Measurements from ENCODE around the gene GGA1. TPM values are rescaled to one million over a fixed set of nuclear protein-coding genes. Genes with fewer than 3 reads are reported as not detected.

The GGA1 gene
- total RNA-seq, 1 donor from 2014 or later: 64.8 TPM

DNA sequence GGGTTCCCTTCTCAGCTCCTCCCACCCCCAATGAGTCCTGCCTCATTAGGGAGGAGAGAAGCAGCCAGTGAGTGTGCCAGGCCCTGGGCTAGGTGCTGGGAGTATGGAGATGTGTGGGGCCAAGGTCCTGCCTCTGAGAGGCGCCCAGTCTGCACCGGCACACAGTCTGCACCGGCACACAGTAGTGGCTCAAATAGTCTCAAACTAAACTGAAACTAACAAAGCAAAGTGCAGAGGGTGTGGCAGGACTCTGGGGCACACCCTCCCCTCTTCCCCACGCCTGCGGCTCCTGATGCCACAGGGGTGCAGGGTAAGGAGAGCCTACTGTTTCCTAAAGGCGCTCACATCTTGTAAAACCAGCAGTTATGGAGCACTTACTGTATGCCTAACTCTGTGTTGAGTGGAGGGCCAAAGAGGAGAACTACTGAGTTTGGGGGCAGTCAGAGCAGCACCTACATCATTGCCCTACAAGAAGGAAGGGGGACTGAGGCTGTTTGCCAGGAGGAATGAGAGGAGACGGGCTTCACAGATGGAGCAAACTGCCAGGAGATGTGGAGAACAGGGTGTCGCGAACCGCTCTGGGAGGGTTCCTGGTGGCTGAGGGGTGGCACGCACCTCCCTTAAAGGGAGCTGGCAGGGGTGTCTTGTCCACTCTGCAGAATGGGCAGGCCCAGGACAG lies 29.9 kb downstream of the GGA1 start:
- Histone ChIP-seq H3K4me3 (peak overlapping the region; percentile 67), H3K36me3 (peaks cover 1% of the 10 kb centered on the region), H3K27me3 (ENCODE audit: low read depth) (no peaks in the 10 kb centered on the region), H3K4me1 (peaks cover 85% of the 10 kb centered on the region), H3K27ac (peak overlapping the region; percentile 71), H3K9me3 (no peaks in the 10 kb centered on the region)
- ATAC-seq (no peak), DNase-seq (no peak)
- intact Hi-C loops (cut with DNase I): no loop called here
- TF ChIP-seq, protein P1, sequence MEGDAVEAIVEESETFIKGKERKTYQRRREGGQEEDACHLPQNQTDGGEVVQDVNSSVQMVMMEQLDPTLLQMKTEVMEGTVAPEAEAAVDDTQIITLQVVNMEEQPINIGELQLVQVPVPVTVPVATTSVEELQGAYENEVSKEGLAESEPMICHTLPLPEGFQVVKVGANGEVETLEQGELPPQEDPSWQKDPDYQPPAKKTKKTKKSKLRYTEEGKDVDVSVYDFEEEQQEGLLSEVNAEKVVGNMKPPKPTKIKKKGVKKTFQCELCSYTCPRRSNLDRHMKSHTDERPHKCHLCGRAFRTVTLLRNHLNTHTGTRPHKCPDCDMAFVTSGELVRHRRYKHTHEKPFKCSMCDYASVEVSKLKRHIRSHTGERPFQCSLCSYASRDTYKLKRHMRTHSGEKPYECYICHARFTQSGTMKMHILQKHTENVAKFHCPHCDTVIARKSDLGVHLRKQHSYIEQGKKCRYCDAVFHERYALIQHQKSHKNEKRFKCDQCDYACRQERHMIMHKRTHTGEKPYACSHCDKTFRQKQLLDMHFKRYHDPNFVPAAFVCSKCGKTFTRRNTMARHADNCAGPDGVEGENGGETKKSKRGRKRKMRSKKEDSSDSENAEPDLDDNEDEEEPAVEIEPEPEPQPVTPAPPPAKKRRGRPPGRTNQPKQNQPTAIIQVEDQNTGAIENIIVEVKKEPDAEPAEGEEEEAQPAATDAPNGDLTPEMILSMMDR (IDR thresholded peaks at IDR 0.05): no peak

DNA sequence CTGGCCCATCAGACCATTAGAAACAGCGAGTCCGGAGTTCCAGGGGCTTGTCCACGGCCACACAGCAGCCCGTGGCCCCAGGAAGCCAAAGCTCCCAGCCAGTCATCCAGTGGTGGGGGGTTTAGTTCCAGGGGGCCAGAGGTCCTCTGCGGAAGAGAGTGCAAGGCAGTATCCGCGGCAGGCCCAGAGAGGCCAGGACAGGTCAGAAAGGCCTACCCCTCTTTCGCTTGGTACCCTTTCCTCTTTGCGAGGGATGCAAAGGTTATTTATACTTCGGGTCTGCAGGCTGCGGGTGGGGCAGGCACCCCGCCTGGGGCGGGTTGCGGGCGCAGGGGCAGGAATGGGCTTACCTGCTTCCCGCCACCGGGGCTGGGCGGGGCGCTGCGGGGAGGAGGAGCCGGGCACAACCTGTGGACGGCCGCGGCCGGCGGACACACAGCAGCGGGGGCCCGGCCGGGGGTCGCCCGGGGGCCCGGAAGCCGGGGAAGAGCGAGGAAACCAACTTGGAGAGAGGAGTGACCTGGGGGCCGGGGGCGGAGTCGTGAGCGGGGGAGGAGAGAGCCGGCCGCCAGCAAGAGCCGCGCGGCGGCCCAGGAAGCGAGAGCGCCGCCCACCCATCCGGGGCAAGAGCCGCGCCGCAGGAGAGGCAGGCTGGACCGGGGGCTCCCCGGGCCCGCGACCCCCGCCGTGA lies 30.6 kb downstream of the GGA1 start, which contains the start of gene SH3BP1:
SH3BP1 (plus strand) TSS at position 600 of the 691 bp plus-strand sequence. CDS start 119 bp downstream, outside the sequence.
- Histone ChIP-seq H3K27me3 (ENCODE audit: low read depth) (no peaks in the 10 kb centered on the region), H3K4me1 (peaks cover 81% of the 10 kb centered on the region), H3K4me3 (peak within 1 kb of the TSS; percentile 67), H3K9me3 (no peaks in the 10 kb centered on the region), H3K36me3 (peaks cover 8% of the 10 kb centered on the region), H3K27ac (peak within 1 kb of the TSS; percentile 71)
- TF ChIP-seq, protein P1 (IDR thresholded peaks at IDR 0.05): no peak
- DNase-seq (peak; percentile 75), ATAC-seq (peak; percentile 58 to 63)
- intact Hi-C loops (cut with DNase I): no loop called here

DNA sequence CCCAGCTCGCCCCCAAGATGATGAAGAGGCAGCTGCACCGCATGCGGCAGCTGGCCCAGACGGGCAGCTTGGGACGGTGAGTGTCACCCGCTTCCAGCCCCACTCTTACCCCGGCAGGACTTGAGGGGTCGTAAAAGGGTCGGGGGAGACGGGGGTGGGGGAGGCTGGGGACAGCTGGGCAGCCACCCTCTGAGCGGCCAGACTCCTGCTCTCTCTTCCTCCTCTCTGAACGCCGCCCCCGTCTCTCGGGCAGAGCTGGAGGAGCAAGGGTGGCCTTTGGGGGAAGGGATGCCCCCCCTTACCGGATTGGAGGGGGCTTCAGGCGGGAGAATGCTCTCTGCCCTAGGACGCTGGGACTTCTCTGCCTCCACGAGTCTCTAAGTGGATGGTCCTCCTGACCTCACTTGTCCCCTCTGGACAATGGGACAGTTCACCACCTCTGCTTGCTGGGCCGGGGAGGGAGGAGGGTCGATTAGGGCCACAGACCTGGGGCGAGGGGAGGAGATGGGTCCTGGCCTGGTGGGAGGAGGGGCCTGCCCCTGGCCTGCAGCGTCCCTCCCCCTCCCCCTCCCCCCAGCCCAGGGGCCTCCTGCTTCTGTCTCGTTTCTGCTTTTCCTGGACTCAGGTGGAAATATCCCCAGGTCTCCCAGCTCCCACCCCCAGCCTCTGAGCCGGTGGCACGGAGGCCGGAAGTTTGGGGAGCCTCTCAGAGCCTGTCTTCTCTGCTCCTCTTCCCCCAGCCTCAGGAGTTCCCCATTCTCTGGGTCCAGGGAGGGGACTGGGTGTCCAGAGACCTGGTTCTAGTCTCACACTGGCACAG lies 31.3 kb downstream of the GGA1 start:
- TF ChIP-seq, protein P1 (IDR thresholded peaks at IDR 0.05): no peak
- ATAC-seq: peak; percentile 4 to 7
- H3K27ac ChIP-seq: peak overlapping the region; percentile 71

DNA sequence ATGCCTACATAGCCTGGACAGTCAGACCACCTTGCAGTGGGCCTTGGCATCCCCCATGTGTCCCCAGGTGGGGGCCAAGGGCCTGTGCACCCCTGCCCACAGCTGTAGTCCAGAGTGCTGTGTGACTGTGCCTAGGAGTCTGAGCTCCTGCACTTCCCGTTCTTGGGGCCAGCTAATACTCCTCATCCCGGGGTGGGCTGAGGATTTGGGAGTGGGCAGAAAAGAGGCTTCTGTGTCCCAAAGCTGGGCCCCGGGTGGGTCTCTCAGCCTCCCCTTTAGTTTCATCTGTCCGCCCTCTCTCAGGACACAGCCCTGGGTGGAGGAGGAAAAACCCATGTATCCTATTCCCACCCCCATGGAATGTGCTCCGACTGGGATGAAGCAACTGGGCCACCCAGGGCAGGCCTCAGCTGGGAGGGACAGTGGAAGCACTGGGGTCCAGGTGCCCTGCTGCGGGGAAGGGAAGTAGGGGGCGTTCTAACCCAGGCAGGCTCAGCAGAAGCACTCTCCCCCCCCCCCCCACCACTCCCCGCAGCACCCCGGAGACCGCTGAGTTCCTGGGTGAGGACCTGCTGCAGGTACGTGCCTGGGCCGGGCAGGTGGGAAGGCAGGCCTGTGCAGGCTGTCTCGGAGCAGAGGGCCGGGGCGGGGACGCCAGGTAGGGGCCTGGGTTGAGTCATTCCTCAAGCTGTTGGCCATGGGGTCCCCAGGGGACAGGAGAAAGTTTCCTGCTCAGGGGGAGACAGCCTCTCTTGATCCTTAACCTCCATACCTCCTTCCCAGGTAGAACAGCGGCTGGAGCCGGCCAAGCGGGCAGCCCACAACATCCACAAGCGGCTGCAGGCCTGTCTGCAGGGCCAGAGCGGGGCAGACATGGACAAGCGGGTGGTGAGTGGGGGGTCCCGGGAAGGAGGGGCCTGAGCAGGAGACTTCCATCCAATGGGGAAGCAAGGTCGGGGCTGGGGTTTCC lies 32.2 kb downstream of the GGA1 start:
- peak in 1 of 2 donors; percentile 2 for ATAC-seq
- Histone ChIP-seq H3K9me3 (no peaks in the 10 kb centered on the region), H3K4me3 (peak overlapping the region; percentile 67), H3K27ac (peak overlapping the region; percentile 71), H3K4me1 (peaks cover 64% of the 10 kb centered on the region), H3K27me3 (ENCODE audit: low read depth) (no peaks in the 10 kb centered on the region), H3K36me3 (peaks cover 22% of the 10 kb centered on the region)
- intact Hi-C loops (cut with DNase I): no loop called here
- DNase-seq: no peak
- TF ChIP-seq, protein P1 (IDR thresholded peaks at IDR 0.05): no peak

More for the DNA sequence above, 31.3 kb downstream of the GGA1 start:
- Histone ChIP-seq H3K9me3 (no peaks in the 10 kb centered on the region), H3K4me3 (peak overlapping the region; percentile 67), H3K27me3 (ENCODE audit: low read depth) (no peaks in the 10 kb centered on the region), H3K36me3 (peaks cover 14% of the 10 kb centered on the region), H3K4me1 (peaks cover 73% of the 10 kb centered on the region)
- intact Hi-C loops (cut with DNase I): no loop called here
- no peak for DNase-seq
